8988T (cell line): Measurements from ENCODE around the gene ZP1.

ENCODE experiments used
- DNase-seq: peaks from one replicate; pipeline ENCODE4 v3.0.0; 2011

Gene ZP1

DNA sequence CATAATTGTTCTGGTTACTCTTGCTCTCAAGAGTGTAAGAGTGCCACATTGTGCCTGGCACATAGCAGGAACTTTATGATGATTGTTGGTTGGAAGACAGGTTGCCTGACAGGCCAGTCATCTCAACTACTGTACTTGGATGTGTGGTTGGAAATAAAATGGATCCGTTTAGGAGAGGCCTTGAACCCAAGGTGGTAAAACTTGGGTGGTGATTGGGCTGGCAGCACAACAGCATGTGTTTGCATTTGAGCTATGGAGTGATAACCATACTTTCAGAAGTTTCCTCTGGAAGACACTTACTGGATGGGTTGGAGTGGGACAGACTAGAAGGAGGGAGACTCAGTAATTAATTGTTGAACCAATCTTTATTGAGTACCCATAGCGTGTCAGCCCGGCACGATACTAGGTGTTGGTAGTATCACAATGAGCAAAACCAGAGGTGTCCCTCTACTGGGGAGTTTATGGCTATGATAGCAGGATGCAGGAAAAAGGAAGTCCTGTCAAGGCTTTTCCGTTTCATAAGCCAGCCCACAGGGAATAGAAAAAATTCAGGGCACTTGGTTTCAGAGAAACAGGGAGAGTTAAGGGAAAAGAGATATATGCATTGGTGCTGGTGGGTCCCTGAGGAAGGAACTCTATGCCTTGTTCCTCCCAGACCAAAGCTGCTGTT is 43.5 kb downstream of the ZP1 start:
- DNase-seq, result no peak

DNA sequence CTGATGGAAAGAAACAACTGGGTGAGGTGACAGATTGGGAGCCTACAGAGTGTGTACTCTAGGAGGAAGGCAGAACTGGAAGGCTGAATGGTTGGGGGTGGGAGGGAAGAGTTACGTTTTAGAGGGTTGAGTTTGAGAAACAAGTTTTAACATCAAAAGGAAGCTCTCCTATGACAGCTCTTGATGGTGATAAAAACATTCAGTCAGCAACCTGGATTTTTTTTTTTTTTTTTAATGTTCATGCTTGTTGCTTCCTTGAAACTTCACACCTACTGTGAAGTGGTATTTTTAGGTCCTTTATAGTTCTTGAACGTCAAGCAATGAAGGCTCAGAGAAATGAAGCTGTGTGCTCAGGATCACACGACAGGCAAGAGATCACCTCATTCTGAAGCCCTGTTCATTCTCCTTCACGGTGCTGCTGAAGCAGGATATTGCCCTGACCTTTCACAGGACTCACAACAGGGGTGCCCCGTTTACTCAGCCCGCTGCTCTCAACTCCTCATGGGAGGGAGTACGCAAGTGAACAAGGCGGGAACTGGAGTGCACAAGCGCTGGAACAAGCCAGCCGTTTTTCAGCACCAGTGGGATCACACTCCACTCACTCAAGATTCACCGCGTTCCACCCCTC is 45.0 kb downstream of the ZP1 start:
- no peak for DNase-seq

- no peak for DNase-seq
These were observed 45.6 kb downstream of the ZP1 start for GRCh38 chr11:60912851-60913528.

- peak; percentile 86 for DNase-seq
These were observed 46.7 kb downstream of the ZP1 start, which contains the start of gene TMEM109 for GRCh38 chr11:60913793-60914632. TSS of gene TMEM109 (plus strand) at chr11:60914158. CDS start at chr11:60919694, 5,536 bp downstream.

- DNase-seq, result no peak
These were observed 47.4 kb downstream of the ZP1 start for GRCh38 chr11:60914633-60915247.

DNA sequence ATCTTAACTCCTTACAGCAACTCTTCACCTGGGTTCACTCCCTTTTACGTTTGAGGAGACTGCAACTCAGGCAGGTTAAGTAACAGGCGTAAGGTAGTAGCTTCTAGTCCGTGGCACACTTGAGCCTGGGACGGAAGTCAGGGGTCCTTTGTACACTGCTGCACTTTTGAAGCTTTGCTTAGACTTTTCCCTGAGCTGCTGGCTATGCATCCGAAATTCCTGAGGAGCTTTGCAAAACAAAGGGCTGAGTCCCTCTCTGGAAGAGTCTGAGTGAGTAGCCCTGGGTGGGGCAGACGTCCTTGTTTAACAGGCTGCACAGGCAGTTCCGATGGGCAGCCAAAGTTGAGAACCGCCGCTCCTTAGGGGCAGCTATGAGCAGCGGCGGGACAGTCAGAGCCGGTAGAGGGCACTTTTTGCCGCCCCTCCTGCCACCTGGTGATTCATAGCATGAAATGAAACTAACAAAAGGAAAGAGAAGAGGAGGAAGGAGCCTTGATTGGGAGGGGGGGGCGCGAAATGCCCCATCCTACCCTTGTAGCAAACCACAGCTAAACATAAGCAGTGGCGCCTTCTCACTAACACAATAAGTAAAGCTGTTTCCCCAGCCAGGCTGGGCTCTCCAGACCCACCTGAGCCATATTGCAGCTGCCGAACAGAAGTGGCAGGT is 48.0 kb downstream of the ZP1 start:
- peak; percentile 79 for DNase-seq

GRCh38 chr11:60916669-60917206 is 49.4 kb downstream of the ZP1 start:
- DNase-seq, result no peak

- no peak for DNase-seq
These were observed 49.9 kb downstream of the ZP1 start for GRCh38 chr11:60917267-60917666.

- no peak for DNase-seq
These were observed 51.1 kb downstream of the ZP1 start for GRCh38 chr11:60918251-60918938.

DNA sequence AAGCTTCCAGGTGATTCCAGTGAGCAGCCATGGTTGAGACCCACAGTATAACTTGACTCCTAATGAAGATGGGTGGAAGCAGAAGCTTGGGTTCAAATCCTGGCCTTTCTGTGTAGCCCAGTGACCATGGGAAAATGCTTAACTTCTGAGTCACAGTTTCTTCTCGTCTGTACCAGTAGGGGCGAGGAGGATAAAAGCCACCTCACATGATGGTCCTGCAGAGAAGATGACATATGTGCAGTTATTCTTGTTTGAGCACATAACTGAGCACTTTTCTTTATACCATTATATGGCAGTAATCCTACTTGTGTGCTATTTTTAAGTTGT is 51.6 kb downstream of the ZP1 start:
- no peak for DNase-seq

DNA sequence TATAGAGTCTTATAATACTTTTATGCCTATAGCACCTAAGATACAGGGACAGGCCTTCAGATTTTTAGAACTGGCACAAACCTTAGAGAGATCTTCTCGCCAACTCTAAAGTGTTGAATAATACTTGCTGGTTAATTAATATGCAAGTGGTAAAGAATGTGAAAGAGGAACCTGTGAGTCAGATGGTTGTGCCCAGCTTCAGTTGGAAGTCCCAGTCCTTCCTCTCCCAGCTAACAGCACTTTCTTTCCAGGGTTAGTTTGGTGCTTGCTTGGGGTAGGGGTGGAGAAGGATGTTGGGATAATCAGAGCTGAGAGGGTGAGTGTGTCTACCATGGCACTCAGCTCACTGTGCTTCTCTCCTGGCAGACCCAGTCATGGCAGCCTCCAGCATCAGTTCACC is 52.0 kb downstream of the ZP1 start:
- DNase-seq, result no peak

GRCh38 chr11:60919956-60920355 is 52.6 kb downstream of the ZP1 start:
- no peak for DNase-seq

DNA sequence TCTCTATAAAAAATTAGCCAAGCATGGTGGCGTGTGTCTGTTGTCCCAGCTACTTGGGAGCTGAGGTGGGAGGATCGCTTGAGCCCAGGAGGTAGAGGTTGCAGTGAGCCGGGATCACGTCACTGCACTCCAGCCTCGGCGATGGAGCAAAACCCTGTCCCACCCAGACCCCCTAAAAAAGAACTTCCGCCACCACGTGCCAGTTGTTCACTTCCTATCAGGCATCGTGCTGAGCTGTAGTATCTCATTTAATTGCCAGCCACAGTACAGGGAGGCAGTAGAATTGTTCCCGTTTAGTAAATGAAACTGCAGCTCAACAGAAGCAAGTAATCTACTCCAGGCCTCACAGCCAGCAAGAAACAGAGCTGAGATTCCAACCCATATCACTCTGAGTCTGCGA is 53.9 kb downstream of the ZP1 start:
- no peak for DNase-seq

GRCh38 chr11:60921777-60922335 is 54.5 kb downstream of the ZP1 start:
- DNase-seq, result no peak

DNA sequence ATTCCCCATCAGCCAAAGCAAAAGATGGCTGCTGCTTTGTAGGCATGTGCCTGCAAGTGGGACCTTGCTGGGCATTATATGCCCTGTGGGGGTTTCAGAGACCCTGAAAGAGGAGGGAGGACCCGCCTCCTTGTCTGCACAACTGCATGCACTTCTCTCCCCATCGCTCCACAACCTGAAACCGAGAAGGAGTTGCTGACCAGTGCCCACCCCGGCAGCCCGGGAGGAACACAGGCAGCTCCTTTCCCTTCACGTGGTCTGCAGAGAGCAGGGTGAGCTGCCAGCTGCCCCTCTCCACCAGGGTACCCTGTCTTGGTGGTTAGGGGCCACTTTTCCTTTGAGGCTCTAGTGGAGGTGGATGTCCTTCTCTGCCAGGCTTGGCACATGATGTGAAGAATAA is 55.6 kb downstream of the ZP1 start:
- DNase-seq, result no peak

GRCh38 chr11:60923326-60923725 is 56.0 kb downstream of the ZP1 start:
- peak; percentile 85 for DNase-seq

- no peak for DNase-seq
These were observed 56.4 kb downstream of the ZP1 start for GRCh38 chr11:60923800-60924109.

- peak; percentile 100 for DNase-seq
These were observed 57.0 kb downstream of the ZP1 start, which contains the start of gene TMEM132A for GRCh38 chr11:60924110-60924905. TSS of gene TMEM132A (plus strand) at chr11:60924460. CDS start at chr11:60924634, 174 bp downstream.
